ENCODE data around the gene CARMIL1.

- TF ChIP-seq CREB5 (CRISPR knock-in tag; IDR thresholded peaks at IDR 0.05; ENCODE audit: low read depth) (no peak), ZFP30 (CRISPR knock-in tag; IDR thresholded peaks at IDR 0.05) (no peak), ZNF565 (CRISPR knock-in tag; conservative IDR thresholded peaks at IDR 0.05; ENCODE audit: low read depth) (no peak), ZFP3 (CRISPR knock-in tag; IDR thresholded peaks at IDR 0.05) (no peak), BACH2 (CRISPR knock-in tag; IDR thresholded peaks at IDR 0.05; ENCODE audit: borderline replicate concordance) (no peak), RARB (CRISPR knock-in tag; IDR thresholded peaks at IDR 0.05) (no peak), ARNTL (CRISPR knock-in tag; IDR thresholded peaks at IDR 0.05; ENCODE audit: borderline replicate concordance, low read depth) (no peak), ISL1 (CRISPR knock-in tag; IDR thresholded peaks at IDR 0.05) (no peak), CSDC2 (CRISPR knock-in tag; IDR thresholded peaks at IDR 0.05) (no peak), POU6F1 (CRISPR knock-in tag; IDR thresholded peaks at IDR 0.05; ENCODE audit: borderline replicate concordance, low read depth) (no peak), ESRRG (CRISPR knock-in tag; IDR thresholded peaks at IDR 0.05) (no peak)
- TF ChIP-seq, protein P1, sequence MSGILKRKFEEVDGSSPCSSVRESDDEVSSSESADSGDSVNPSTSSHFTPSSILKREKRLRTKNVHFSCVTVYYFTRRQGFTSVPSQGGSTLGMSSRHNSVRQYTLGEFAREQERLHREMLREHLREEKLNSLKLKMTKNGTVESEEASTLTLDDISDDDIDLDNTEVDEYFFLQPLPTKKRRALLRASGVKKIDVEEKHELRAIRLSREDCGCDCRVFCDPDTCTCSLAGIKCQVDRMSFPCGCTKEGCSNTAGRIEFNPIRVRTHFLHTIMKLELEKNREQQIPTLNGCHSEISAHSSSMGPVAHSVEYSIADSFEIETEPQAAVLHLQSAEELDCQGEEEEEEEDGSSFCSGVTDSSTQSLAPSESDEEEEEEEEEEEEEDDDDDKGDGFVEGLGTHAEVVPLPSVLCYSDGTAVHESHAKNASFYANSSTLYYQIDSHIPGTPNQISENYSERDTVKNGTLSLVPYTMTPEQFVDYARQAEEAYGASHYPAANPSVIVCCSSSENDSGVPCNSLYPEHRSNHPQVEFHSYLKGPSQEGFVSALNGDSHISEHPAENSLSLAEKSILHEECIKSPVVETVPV (CRISPR knock-in tag; IDR thresholded peaks at IDR 0.05): no peak
These were observed 116.6 kb downstream of the CARMIL1 start for GRCh38 chr6:25395731-25396130.
